Stimulated activated CD4-positive, alpha-beta T cell treated with anti-CD3 and anti-CD28 coated beads, Interleukin-12 subunit alpha, Interleukin-12 subunit beta, amount 100 ng/mL, for 24 hours (primary cell): Measurements from ENCODE around the gene C2CD2.
"Not testable (repeated sequence)": the region's sequence is repeated elsewhere in the genome, so short reads cannot be mapped to it uniquely, and the experiment has no call there.

Experiments
- DNase-seq, 2 experiments: peaks; one replicate each; pipeline ENCODE4 v3.0.0-alpha.2; 2020; ENCODE audit warnings: low read depth in 2 of 2

C2CD2 gene

DNA sequence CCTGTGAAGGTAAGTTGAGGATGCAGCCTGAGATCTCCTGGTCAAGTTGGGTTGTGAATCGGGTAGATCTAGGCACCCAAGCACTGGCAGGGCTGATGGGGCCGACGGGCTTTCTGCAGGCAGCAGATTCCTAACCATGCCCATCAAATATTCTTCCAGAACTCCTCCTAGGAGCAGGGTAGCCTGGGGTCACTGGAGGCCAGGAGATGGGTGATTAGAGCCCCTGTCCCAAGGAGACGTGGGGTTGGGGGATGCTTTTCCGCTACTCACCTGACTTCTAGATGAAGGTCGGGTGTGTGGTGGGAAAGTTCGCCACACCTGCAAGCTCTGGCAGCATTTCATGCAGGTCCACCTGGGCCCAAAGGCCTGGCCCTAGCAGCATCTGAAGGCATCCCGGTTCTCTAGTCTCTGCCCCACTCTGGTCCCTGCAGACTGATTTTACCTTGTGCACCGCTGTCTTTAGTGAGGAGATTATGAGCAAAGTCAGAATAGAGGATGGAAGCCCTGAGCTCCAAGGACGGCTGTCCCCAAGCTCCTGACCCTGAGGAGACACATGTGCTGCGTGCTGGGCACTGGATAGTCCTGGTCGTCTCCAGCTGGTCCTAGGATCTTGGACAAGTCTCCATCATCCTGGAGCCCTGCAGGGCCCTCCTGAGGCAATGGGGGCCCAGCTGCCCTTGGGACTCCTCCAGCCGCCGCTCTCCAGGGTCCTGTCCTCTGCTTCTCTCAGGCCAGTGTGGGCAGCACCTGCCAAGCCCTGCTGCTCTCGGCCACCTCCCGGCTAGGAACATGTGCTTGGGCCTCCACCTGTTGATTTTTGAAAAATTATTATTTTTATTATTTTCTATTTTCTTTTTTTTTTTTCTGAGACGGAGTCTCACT, 21.8 kb upstream of the C2CD2 start:
- DNase-seq, result no peak

DNA sequence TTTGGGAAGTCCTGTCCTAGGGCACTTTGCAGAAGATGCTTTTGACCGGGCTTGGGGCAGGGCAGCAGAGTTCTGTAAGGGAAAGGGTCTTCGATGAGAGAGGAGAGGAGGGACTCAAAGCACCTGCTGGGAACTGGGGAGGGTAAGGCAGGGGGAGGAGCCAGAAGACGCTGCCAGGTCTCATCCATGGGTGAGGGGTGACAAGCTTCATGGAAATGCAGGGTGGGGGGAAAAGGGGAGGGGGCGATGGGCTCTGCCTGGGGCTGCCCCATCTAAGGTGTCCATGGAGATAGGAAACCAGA, 20.9 kb upstream of the C2CD2 start:
- no peak for DNase-seq

DNA sequence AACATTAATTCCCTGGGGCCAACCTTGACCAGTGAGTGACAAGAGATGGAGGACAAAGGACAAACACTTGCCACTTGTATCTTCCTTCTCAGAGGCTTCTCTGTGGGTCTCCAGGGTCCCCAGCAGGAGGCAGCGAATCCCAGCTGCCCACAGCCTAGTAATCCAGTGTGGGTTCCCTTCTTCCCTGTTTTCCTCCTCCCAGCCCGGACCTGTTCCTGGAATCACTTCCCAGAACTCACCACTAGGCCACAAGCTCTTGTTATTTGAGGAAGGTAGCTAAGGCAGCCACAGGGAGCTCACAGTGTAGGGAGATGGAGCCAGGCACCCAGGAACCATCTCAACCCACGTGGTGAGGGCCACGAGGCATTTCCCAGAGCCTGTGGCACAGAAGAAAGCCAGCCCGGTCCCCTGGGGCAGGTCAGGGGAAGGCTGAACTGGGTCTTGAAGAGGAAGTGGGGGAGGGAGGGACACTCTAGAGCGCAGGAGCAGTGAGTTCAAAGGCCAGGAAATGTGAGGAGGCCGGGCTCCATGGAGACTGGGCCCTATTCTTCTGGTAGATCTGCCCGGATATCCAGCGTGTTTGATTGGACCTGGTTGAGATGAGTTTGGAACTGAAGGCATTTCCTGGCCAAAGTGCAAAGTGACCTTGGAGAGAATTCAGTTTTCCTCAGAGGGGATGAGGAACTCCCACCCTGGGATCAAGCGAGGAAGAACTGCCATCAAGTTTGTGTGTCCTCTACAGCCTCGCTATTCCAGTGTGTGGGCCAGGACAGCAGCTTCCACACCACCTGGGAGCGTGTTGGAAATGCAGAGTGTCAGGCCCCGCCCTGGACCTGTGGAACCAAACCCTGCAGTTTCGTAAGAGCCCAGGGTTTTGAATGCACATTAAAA, 20.3 kb upstream of the C2CD2 start:
- DNase-seq, result no peak

DNA sequence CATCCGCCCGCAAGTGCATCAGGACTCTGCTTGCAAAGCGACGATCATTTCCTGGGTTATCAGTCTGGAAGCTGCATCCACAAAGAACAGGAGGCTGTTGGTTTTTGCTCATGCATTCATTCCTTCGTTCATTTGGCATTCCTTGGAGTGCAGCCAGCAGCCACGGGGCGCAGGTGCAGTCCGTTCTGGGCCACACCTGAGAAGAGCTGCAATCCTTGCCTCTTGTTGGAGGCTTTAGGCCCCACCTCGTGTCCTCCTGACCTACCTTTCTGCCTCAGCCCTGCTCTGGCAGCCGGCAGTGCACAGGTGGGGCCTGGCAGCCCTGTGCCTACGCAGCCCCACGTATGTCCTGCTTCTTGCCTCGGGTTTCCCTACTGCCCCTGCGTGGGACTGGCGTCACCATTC, 19.6 kb upstream of the C2CD2 start:
- no peak for DNase-seq

DNA sequence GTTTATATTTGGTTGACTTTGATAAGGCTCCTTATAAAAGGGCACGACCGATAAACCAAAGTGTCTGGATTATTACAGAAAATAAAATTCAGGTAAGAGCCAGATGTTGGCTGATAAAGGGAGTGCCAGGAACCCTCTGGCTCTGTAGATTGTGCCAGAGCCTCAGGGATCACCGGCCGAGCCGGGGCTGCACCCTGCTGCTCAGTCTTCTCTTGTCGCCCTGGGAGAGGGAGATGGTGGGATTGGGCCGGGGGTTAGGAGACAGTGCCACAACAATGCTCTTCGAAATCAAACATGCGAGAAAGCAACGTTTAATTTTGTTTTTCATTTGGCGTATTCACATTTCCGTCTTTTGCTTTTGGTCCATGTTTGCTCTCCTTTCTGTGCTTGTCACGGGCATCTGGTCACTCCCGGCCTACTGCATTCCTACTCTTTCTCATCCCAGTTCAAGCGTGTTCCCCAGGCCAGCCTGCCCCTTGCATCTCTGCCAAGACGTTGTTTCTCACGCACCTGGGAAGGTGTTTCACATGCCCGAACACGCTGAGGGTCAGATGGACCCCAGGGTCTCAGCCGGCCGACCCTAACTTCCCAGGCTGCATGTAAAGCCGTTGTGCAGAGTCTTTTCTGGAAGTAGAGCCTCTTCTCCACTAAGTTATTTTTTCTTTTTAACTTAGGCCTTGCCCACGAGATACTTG, 18.8 kb upstream of the C2CD2 start:
- no peak for DNase-seq

DNA sequence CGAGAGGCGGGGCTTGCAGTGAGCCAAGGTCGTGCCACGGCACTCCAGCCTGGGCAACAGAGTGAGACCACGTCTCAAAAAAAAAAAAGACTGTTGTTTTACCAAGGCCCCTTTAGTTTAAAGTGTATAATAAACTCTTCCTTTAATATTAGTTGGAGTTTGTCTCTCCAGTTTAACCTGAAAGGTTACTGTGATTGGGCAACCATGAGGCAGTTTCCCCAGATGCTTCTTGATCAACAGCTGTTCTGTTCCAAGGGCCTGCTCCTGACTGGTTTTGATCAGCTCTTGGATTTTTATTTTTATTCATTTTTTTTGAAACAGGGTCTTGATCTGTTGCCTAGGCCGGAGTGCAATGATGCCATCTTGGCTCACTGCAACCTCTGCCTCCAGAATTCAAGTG, 18.1 kb upstream of the C2CD2 start:
- no peak for DNase-seq

DNA sequence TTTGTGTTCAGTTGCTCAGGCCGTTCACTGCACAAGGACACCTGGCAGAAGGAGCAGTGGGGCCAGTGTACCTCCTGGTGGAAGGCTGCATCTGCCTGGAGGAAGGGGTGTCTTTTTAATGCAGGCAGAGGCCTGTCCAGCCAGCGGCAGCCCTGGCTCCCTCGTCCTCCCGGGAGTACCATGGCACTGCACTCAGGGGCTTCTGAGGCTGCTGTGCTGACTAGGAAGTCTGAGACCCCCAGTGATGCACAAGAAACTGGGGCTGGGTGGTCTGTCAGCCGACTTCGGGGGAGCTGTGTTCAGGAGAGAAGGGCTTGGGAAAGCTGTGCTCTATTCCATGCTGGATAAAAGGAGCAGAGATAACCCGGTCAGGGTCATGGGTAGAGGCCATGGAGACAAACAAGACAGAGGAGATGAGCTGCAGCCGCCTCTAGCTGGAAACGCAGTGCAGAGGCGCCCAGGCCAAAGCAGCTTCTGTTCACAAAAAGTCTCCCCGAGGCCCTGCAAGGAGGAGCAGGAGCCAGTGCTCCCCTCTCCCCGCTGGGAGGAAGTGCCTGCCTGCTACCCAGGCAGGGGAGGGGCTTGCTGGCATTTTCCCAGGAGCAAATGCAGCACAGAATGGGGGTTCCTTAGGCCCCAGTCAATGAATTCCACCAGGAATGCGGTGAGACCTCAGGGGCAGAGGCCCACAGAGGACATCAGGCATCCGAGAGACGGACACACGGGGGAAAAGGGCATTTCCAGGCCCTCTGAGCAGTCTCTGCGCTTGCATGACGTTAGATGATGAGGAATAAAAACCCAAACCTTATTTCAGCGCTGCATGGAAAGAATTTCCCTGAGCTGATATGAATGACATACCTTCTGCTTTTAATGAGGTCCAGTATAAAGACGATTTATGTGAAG, 17.2 kb upstream of the C2CD2 start:
- no peak for DNase-seq

DNA sequence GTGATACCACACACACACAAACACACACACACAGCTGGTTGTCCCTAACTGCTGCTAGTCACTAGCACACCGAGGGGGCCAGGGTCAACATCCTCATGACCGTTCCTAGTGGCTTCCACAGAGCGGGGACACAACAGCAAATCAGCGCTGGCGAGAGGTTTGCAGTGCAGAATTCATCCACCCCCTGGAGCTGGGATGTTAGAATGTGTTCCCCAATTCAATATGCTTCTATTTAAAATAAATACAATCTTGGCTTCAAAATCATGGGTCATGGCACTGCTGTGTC, 16.2 kb upstream of the C2CD2 start:
- no peak for DNase-seq

DNA sequence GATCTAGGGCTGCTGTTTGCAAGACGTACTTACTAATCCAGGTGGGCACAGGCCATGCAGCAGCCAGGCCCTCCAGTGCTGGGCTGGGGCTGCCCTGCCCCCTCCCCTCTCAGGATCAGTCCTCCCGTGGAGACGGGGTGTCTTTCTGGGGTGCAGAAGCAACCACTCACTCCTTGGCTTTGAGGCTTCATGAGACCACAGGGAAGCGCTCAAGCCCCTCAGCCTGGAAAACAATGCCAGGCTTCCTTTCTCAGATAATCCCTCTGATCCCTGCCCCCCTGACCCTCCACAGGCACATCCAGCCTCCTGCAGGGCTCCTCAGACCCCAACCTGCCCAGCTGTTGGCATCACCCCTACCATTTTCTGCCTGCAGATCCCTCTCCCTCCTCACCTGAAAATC, 13.9 kb upstream of the C2CD2 start:
- DNase-seq, result no peak

DNA sequence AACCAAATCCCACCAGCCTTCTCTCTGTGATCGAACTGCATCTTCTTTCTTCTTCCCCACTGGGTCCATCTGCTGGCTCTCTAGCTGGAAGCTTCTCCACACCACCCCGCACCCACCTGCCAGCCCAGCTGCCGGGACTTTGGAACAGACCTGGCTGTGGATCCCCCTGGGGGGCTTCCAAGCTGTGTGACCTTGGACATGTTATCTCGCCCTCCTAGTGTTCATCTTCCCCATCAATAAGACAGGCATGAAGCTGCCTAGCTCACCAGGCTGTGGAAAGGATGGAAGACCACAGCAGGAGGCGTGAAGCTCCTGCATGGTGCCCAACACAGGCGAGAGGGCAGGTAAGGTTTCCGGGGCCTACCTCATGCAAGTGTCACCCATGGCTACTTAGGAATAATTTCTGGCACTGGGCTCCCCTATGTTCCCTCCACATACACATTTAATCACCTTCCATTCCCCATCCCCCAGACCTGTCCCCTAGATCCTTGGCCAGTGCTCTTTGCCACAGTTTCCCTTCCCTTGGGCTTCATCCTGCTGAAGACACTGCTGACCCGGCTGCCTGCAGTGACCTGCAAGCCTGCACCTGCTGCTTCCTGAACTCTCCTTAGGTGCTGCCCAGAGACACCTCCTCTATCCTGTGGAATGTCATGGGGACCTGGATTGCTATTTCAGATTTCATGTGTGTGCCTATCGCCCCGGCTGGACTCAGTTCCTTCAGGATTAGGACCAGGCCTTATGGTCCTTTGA, 13.2 kb upstream of the C2CD2 start:
- DNase-seq, result no peak

DNA sequence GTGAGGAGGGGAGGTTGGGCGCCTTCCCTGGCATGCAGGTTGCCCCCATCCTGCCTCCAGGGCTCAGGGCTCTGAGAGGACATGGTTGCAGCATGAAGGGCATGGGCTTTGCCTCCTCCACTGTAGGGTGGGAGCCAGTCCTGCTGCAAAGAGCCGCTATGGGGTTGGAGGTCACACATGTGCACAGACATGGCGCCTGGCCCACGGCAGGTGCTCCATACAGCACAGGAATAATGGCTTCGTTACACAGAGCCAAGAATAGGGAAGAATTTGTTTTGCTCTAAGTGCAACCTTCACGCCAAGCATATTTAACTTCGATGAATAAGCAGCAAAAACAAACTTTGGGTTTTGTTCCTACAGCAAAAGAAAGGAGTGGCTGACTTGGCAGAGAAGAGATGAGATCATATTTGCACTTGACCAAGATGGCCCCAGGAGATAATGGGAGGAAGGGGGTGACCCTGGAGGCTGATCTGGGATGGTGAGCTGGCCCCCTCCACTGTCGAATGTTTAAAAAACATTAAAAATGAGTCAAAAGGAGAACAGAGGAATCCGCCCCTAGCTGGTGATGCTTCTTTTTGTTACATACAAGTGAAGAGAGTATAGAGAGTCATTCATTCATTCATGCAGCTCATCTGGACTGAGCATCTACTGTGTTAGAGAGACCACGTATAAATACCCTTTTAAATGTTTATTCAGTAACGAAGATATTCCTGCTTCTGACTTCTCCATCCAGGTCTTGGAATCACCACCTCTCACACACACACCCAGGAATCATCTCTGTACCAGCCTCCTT, 12.4 kb upstream of the C2CD2 start:
- no peak for DNase-seq

DNA sequence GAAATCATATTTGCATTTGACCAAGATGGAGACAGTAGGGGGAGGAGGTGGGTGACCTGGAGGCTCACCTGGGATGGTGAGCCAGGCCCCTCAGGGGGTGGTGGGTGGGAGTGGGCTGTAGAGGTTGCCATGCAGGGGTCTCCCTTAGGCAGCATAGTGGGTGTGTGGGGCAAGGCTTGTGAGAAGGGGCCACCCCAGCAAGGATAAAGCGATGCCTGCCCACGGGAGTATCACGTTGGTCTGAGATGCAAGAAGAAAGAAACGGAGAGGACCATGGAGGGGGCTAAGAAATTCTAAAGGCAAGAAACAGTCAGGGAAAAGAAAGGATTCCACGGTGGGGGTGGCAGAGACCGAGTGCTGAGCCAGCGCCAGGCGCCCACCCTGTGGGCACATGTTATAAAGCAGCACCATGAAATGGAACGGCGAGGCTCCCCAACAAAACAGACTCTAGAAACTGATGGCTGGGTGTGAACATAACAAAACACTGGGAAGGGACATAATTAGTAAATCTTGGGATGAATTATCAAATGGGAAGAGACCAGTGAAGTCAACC, 11.7 kb upstream of the C2CD2 start:
- DNase-seq, result no peak

DNA sequence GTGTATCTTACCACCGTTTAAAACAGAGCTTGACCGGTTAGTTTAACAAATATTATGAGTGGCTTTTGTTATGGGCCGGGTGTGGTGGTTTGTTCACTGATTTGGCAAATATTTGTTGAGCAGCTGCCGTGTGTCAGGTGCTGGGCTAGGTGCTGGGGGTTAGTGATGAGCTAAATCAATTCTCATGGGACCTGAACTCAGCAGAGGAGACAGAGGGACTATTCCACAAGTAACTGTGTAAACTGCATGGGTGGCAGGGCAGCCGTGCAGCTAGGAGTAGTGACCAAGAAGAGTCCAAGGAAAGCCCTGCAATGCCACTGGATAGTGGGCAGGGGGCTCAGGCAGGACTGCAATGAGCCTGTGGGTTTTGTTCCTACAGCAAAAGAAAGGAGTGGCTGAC, 11.2 kb upstream of the C2CD2 start:
- DNase-seq, result no peak

DNA sequence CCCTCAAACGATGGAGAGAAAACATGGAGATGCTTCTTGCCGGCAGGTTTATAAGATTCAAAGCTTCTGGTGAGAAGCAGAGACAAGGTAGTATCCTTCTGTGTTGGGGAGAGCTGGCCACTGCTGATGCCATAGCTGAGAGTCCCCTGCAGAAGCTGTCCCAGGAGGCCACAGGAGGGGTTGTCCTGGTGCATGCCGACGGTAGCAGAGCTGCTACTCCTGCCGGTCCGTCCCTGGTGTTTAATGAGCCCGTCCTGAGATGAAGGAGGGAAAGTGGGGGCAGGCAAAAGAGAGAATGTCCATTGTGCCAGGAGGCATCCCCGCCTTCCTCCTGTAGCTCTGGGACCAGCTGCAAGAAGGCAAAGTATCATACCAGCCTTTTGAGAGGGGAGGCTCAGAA, 10.4 kb upstream of the C2CD2 start:
- no peak for DNase-seq

DNA sequence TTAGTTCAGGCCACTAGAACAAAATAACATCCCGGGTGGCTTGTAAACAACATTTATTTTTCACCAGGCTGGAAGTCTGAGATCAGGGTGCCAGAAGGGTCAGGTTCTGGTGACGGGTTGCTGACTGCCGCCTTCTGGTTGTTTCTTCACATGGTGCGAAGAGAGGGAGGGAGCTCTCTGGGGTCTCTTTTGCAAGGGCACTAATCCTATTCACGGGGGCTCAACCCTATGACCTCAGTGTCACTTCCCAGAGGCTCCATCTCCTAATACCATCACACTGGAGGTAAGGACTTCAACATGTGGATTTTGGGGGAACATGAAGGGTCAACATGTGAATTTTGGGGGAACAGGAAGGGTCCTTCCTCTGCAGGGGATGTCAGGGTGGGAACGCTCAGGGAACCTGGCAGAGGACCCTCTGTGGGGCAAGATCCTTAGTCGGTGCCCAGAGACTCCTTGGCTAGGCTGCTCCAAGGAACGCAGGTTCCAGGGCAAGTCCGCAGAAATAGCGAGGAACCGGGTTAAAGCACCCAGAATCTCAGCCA, 8.7 kb upstream of the C2CD2 start:
- no peak for DNase-seq

DNA sequence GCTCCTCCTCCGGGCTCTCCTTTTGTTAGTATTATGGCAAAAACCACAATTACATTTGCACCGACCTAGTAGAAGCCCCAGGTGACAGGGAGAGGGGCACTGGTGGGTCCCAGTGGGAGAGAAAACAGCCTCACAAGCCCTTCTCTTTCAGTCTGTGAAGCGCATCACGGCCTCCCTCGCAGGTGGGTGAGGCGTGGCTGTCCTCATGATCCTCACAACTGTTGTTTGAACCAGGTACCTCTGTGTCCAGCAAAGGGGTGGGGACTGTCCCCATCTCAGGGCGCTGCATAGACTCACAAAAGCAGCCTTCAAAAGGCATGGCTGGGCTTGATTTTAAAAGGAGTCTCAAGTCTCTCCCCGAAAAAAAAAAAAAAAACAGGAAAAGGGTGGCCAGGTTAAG, 7.9 kb upstream of the C2CD2 start:
- DNase-seq, result no peak

DNA sequence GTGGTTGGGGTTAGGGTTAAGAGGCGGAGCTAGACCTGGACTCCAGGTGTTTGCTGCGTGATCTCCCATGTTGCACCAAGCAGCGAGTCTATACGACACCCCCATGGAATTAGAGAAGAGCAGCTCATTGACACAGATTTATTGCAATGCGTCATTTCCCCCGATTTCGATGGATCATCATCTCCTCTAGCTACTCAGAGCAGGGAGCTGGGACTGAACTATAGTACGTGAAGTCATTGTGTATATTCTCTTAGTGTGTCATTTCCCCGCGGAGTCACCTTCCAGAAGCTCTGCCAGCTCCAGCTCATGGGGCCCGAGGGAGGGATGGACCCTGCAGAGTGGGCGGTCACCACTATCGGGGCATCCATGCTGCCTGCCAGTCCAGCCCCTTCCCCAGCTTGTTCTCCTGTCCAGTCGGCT, 7.5 kb upstream of the C2CD2 start:
- no peak for DNase-seq

DNA sequence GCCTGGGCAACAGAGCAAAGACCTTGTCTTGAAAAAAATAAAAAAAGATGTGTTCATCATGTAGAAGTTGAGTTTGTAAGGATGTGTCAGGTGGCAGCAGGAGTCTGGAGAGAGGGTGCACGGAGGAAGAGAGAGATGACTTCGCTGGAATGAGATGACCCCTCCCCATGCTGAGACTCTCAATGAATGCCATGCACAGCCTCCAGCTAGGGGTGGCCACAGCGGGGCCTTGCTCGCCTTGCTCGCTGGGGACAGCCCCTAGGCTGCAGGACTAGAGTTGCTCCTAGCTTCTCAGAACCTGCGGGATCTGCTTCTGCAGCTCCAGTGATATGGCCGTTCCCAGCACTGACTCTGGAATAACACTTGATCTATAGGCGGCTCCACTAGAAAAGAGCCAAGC, 6.6 kb upstream of the C2CD2 start:
- DNase-seq, result no peak

DNA sequence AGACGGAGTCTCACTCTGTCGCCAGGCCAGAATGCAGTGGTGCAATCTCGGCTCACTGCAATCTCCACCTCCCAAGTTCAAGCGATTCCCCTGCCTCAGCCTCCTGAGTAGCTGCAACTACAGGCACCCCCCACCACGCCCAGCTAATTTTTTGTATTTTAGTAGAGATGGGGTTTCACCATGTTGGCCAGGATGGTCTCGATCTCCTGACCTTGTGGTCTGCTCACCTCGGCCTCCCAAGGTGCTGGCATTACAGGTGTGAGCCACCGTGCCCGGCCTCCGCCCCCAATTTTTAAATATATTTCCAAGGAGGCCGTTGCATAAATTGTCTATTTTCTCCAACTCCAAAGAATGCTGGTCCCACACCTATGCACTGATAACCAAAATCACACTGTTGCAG, 5.9 kb upstream of the C2CD2 start:
- DNase-seq, result not testable (repeated sequence)
